ENCODE results near the gene AHR. TPM values are rescaled to one million over a fixed set of nuclear protein-coding genes. Genes with fewer than 3 reads are reported as not detected.
A peak's percentile ranks its signal among the peaks of the same experiment; 100 is the strongest.

Gene AHR
- total and polyA plus RNA-seq, 5 donors from 2014 or later, result 10.3 to 120 (median 13.3) TPM

- Mint-ChIP-seq H3K27me3 (no peaks in the 10 kb centered on the region), H3K27ac (peak overlapping the region in 1 of 3 donors; percentile 45), H3K9me3 (peaks cover 0 to 9% (median 5%) of the 10 kb centered on the region in 7 donors), H3K36me3 (peaks cover 6% of the 10 kb centered on the region), H3K4me3 (no peak overlapping the region), H3K4me1 (peaks cover 6 to 16% (median 13%) of the 10 kb centered on the region in 4 donors)
- H3K9me3 ChIP-seq (ENCODE audit: control insufficient read depth in 2 of 2, low read length in 2 of 2), result peaks cover 0 to 7% of the 10 kb centered on the region in 2 experiments
- H3K4me1 ChIP-seq (ENCODE audit: control insufficient read depth, insufficient read depth, low read length, poor library complexity, severe bottlenecking), result no peaks in the 10 kb centered on the region
- no peaks in the 10 kb centered on the region for H3K36me3 ChIP-seq (ENCODE audit: control insufficient read depth, insufficient read depth, low read length)
- H3K4me3 ChIP-seq (ENCODE audit: low read depth, low read length), result no peak overlapping the region
- no peaks in the 10 kb centered on the region for H3K27me3 ChIP-seq (ENCODE audit: control insufficient read depth, insufficient read depth, low read length)
- DNase-seq (no peak), ATAC-seq (ENCODE audit: low read depth in 2 of 2) (no peak)
- H3K27ac ChIP-seq (ENCODE audit: insufficient read depth, low read length, poor library complexity, severe bottlenecking), result no peak overlapping the region
Observed at GRCh38 chr7:17275749-17276671, 22.4 kb upstream of the AHR start.

GRCh38 chr7:17279061-17279460, 19.4 kb upstream of the AHR start:
- no peak overlapping the region for H3K27ac Mint-ChIP-seq
- no peak overlapping the region for H3K27ac ChIP-seq (ENCODE audit: insufficient read depth, low read length, poor library complexity, severe bottlenecking)
- ATAC-seq (ENCODE audit: low read depth in 2 of 2), result no peak
- H3K27me3 ChIP-seq (ENCODE audit: control insufficient read depth, insufficient read depth, low read length), result no peaks in the 10 kb centered on the region
- DNase-seq, result no peak
- H3K27me3 Mint-ChIP-seq, result no peaks in the 10 kb centered on the region
- no peaks in the 10 kb centered on the region for H3K4me1 ChIP-seq (ENCODE audit: control insufficient read depth, insufficient read depth, low read length, poor library complexity, severe bottlenecking)
- H3K4me3 ChIP-seq (ENCODE audit: low read depth, low read length), result no peak overlapping the region
- no peaks in the 10 kb centered on the region for H3K36me3 ChIP-seq (ENCODE audit: control insufficient read depth, insufficient read depth, low read length)
- H3K9me3 Mint-ChIP-seq, result peaks cover 0 to 7% (median 4%) of the 10 kb centered on the region in 7 donors
- no peaks in the 10 kb centered on the region for H3K9me3 ChIP-seq (ENCODE audit: control insufficient read depth in 2 of 2, low read length in 2 of 2)
- H3K4me1 Mint-ChIP-seq, result peaks cover 6 to 15% (median 13%) of the 10 kb centered on the region in 4 donors
- H3K4me3 Mint-ChIP-seq, result no peak overlapping the region
- no peaks in the 10 kb centered on the region for H3K36me3 Mint-ChIP-seq

- no peaks in the 10 kb centered on the region for H3K9me3 ChIP-seq (ENCODE audit: control insufficient read depth in 2 of 2, low read length in 2 of 2)
- no peaks in the 10 kb centered on the region for H3K36me3 ChIP-seq (ENCODE audit: control insufficient read depth, insufficient read depth, low read length)
- H3K4me1 ChIP-seq (ENCODE audit: control insufficient read depth, insufficient read depth, low read length, poor library complexity, severe bottlenecking), result no peaks in the 10 kb centered on the region
- Mint-ChIP-seq H3K4me3 (no peak overlapping the region), H3K27ac (no peak overlapping the region), H3K27me3 (no peaks in the 10 kb centered on the region), H3K9me3 (no peaks in the 10 kb centered on the region), H3K36me3 (peaks cover 8% of the 10 kb centered on the region), H3K4me1 (peaks cover 0 to 23% (median 6%) of the 10 kb centered on the region in 4 donors)
- no peak overlapping the region for H3K27ac ChIP-seq (ENCODE audit: insufficient read depth, low read length, poor library complexity, severe bottlenecking)
- ATAC-seq (ENCODE audit: low read depth in 2 of 2), result no peak
- H3K27me3 ChIP-seq (ENCODE audit: control insufficient read depth, insufficient read depth, low read length), result no peaks in the 10 kb centered on the region
- H3K4me3 ChIP-seq (ENCODE audit: low read depth, low read length), result no peak overlapping the region
- DNase-seq, result no peak
Observed at GRCh38 chr7:17289074-17289645, 9.3 kb upstream of the AHR start.

GRCh38 chr7:17292843-17293242, 5.6 kb upstream of the AHR start:
- no peak overlapping the region for H3K27ac ChIP-seq (ENCODE audit: insufficient read depth, low read length, poor library complexity, severe bottlenecking)
- Mint-ChIP-seq H3K9me3 (peaks cover 0 to 3% (median 0%) of the 10 kb centered on the region in 7 donors), H3K36me3 (peaks cover 3% of the 10 kb centered on the region), H3K4me1 (peaks cover 11 to 37% (median 20%) of the 10 kb centered on the region in 4 donors), H3K27ac (no peak overlapping the region), H3K27me3 (no peaks in the 10 kb centered on the region), H3K4me3 (no peak overlapping the region)
- H3K4me3 ChIP-seq (ENCODE audit: low read depth, low read length), result no peak overlapping the region
- H3K4me1 ChIP-seq (ENCODE audit: control insufficient read depth, insufficient read depth, low read length, poor library complexity, severe bottlenecking), result no peaks in the 10 kb centered on the region
- H3K27me3 ChIP-seq (ENCODE audit: control insufficient read depth, insufficient read depth, low read length), result no peaks in the 10 kb centered on the region
- no peaks in the 10 kb centered on the region for H3K36me3 ChIP-seq (ENCODE audit: control insufficient read depth, insufficient read depth, low read length)
- ATAC-seq (ENCODE audit: low read depth in 2 of 2) (no peak), DNase-seq (no peak)
- H3K9me3 ChIP-seq (ENCODE audit: control insufficient read depth in 2 of 2, low read length in 2 of 2), result no peaks in the 10 kb centered on the region

GRCh38 chr7:17293481-17293880, 5.0 kb upstream of the AHR start:
- H3K36me3 ChIP-seq (ENCODE audit: control insufficient read depth, insufficient read depth, low read length), result no peaks in the 10 kb centered on the region
- H3K4me3 Mint-ChIP-seq, result no peak overlapping the region
- peaks cover 3% of the 10 kb centered on the region for H3K36me3 Mint-ChIP-seq
- H3K27ac ChIP-seq (ENCODE audit: insufficient read depth, low read length, poor library complexity, severe bottlenecking), result no peak overlapping the region
- no peak overlapping the region for H3K4me3 ChIP-seq (ENCODE audit: low read depth, low read length)
- no peak for ATAC-seq (ENCODE audit: low read depth in 2 of 2)
- peaks cover 15 to 36% (median 22%) of the 10 kb centered on the region in 4 donors for H3K4me1 Mint-ChIP-seq
- no peaks in the 10 kb centered on the region for H3K27me3 ChIP-seq (ENCODE audit: control insufficient read depth, insufficient read depth, low read length)
- H3K4me1 ChIP-seq (ENCODE audit: control insufficient read depth, insufficient read depth, low read length, poor library complexity, severe bottlenecking), result no peaks in the 10 kb centered on the region
- no peaks in the 10 kb centered on the region for H3K27me3 Mint-ChIP-seq
- DNase-seq, result no peak
- peaks cover 0 to 5% (median 0%) of the 10 kb centered on the region in 7 donors for H3K9me3 Mint-ChIP-seq
- H3K9me3 ChIP-seq (ENCODE audit: control insufficient read depth in 2 of 2, low read length in 2 of 2), result no peaks in the 10 kb centered on the region
- no peak overlapping the region for H3K27ac Mint-ChIP-seq

GRCh38 chr7:17297243-17297642, 1.2 kb upstream of the AHR start:
- Histone ChIP-seq H3K4me3 (ENCODE audit: low read depth, low read length) (peak overlapping the region; percentile 79), H3K4me1 (ENCODE audit: control insufficient read depth, insufficient read depth, low read length, poor library complexity, severe bottlenecking) (peaks cover 28% of the 10 kb centered on the region), H3K36me3 (ENCODE audit: control insufficient read depth, insufficient read depth, low read length) (no peaks in the 10 kb centered on the region), H3K9me3 (ENCODE audit: control insufficient read depth in 2 of 2, low read length in 2 of 2) (no peaks in the 10 kb centered on the region), H3K27ac (ENCODE audit: insufficient read depth, low read length, poor library complexity, severe bottlenecking) (peak overlapping the region; percentile 93), H3K27me3 (ENCODE audit: control insufficient read depth, insufficient read depth, low read length) (no peaks in the 10 kb centered on the region)
- Mint-ChIP-seq H3K4me3 (peak overlapping the region; percentile 45 to 98 (median 92)), H3K36me3 (no peaks in the 10 kb centered on the region), H3K27me3 (no peaks in the 10 kb centered on the region), H3K4me1 (peaks cover 20 to 36% (median 29%) of the 10 kb centered on the region in 4 donors), H3K9me3 (peaks cover 0 to 5% (median 0%) of the 10 kb centered on the region in 7 donors), H3K27ac (peak overlapping the region in 2 of 3 donors; percentile 95 to 96)
- DNase-seq, result peak in 1 of 3 donors; percentile 23
- no peak for ATAC-seq (ENCODE audit: low read depth in 2 of 2)

GRCh38 chr7:17298840-17299482, 509 bp downstream of the AHR start:
- no peaks in the 10 kb centered on the region for H3K9me3 ChIP-seq (ENCODE audit: control insufficient read depth in 2 of 2, low read length in 2 of 2)
- no peaks in the 10 kb centered on the region for H3K36me3 Mint-ChIP-seq
- peak overlapping the region; percentile 99 for H3K4me3 ChIP-seq (ENCODE audit: low read depth, low read length)
- peak overlapping the region; percentile 79 to 100 (median 85) for H3K27ac Mint-ChIP-seq
- H3K27me3 ChIP-seq (ENCODE audit: control insufficient read depth, insufficient read depth, low read length), result no peaks in the 10 kb centered on the region
- no peaks in the 10 kb centered on the region for H3K36me3 ChIP-seq (ENCODE audit: control insufficient read depth, insufficient read depth, low read length)
- no peaks in the 10 kb centered on the region for H3K27me3 Mint-ChIP-seq
- peaks cover 41% of the 10 kb centered on the region for H3K4me1 ChIP-seq (ENCODE audit: control insufficient read depth, insufficient read depth, low read length, poor library complexity, severe bottlenecking)
- DNase-seq, result peak; percentile 54 to 69 (median 68)
- peak; percentile 48 to 49 for ATAC-seq (ENCODE audit: low read depth in 2 of 2)
- H3K9me3 Mint-ChIP-seq, result peaks cover 0 to 5% (median 0%) of the 10 kb centered on the region in 7 donors
- H3K4me1 Mint-ChIP-seq, result peaks cover 27 to 46% (median 36%) of the 10 kb centered on the region in 4 donors
- peak overlapping the region; percentile 93 for H3K27ac ChIP-seq (ENCODE audit: insufficient read depth, low read length, poor library complexity, severe bottlenecking)
- H3K4me3 Mint-ChIP-seq, result peak overlapping the region; percentile 91 to 99 (median 96)

Data from CD4-positive, CD25-positive, alpha-beta regulatory T cell (primary cell).